Hypothalamus (tissue), 51 donors: Measurements from ENCODE around the gene MYO1A.
A peak's percentile ranks its signal among the peaks of the same experiment; 100 is the strongest.
"Not testable (repeated sequence)": the region's sequence is repeated elsewhere in the genome, so short reads cannot be mapped to it uniquely, and the experiment has no call there.

Experiments used
- DNase-seq, 51 donors: peaks; one replicate each; lab custom pipeline; 2025; lab: John Stamatoyannopoulos, UW

MYO1A gene

DNA sequence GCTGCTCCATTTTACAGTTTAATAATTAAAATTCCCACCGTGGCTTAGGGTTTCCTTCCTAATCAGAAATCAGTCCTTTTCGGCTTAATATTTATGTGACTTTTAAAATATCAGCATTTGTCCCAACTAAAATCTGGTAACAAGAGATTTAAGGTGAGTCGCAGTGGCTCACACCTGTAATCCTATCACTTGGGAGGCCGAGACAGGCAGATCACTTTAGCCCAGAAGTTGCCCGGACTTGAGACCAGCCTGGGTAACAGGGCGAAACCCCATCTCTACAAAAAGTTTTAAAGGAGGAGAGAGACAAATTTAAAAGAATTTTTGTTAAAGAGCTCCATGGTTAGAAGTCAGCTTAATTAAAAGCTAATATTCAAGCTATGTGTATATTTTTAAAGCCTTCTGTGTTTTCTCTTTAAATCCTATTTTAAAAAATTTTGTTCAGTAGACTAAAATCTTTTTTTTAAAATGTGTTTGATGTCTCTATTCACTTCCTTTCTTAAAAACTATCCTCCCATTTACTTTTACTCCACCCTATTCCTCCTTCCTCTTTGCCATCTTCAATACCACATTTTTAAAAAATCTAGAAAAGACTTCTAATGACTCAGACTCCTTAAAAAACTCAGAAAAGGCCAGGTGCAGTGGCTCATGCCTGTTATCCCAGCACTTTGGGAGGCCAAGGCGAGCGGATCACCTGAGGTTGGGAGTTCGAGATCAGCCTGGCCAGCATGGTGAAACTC lies 29.8 kb downstream of the MYO1A start:
- no peak for DNase-seq

DNA sequence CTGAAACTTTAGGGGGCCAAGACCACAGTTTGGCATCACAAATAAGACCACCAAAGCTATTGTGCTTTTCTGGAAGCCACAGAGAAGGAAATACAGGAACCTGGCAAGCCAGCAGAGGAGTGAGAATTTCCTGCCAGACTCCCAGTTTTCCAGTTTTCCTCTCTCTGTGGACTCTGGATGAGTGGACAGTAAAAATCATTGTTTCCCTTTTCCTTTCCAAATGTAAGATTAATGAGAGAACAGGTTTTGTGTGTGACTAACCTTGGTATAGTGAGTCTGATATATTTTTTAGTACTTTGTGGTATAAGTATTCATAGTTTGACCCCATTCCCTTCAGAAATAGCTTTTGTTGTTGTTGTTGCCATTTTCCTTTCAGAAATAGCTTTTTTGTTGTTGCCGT lies 31.0 kb downstream of the MYO1A start:
- DNase-seq: no peak

GRCh38 chr12:57018353-57018752 lies 31.6 kb downstream of the MYO1A start:
- not testable (repeated sequence) for DNase-seq

GRCh38 chr12:57016348-57016747 lies 33.6 kb downstream of the MYO1A start, which contains the start of gene TAC3:
Gene TAC3 (minus strand): TSS chr12:57016529. CDS start chr12:57015797, 732 bp downstream.
- no peak for DNase-seq

- DNase-seq: no peak
Observed at GRCh38 chr12:57012600-57013465, 37.1 kb downstream of the MYO1A start.

DNA sequence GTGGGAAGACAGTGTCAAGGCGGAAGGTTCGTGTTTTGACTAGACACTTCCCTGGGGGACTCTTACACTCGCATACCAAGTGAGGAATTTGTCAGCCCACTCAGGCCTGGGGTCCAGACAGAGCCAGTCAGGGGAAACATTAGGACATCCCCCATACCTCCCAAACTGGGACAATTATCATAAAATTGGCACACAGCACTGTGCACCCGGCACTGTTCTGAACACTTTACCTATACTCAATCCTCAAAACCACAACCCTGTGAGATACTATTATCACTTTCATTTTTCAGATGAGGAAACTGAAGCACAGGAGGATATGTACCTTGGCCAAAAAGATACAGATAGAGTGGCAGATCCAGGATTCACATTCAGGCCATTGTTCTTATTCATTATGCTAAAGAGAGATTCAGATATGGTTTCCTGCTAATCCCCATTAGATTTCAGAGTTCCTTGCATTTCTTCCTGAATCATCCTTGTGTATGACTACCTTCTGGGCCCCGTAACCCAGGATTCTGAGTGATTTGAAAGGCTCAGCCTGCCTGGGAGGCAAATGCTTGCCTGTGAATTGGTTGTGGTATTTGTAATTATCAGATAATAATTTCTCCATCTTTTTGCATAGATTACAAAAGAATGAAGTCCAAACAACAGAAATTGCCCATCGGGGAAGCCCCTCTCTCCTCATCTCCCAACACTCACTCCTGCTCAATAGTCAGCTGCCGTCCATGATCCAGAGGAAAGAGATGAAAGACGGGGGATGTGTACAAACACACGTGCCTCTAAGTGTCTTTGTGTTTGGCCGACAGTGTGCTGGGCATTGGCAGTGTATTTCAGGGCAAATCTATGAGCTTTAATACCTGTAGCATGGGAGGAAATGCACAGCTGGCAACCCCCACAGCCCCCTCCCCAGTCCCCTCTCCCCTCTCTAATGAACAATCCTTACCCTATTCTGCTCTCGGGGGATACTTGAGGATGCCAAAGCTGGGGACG lies 38.2 kb downstream of the MYO1A start:
- DNase-seq: no peak

DNA sequence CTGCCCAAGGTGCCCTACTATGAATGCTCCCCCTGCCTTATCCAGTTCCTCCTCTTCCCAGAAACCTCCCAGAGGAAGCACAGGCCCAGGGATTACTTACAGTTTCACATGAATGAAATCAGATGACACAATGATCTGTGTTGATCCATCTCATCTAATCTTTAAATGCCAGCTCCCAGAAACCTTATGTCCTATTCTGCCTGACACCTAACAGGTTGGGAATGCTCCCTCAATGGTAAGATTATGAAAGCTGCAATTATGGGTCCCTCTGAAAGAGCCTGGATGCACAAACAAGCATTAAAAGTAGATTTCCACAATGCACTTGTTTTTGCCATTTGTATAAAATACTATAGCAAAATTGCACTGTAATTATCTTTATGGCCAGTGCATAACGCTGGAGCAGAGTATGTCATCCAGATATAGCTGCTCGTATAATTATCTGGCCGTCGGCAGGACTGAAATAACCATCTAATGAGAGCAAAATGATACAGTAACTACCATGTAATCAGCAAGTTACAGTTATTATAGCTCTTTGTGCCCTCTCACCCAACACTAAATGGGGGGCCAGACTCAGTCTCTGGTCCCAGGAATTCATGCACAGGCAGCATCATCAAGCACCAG lies 39.2 kb downstream of the MYO1A start:
- no peak for DNase-seq

DNA sequence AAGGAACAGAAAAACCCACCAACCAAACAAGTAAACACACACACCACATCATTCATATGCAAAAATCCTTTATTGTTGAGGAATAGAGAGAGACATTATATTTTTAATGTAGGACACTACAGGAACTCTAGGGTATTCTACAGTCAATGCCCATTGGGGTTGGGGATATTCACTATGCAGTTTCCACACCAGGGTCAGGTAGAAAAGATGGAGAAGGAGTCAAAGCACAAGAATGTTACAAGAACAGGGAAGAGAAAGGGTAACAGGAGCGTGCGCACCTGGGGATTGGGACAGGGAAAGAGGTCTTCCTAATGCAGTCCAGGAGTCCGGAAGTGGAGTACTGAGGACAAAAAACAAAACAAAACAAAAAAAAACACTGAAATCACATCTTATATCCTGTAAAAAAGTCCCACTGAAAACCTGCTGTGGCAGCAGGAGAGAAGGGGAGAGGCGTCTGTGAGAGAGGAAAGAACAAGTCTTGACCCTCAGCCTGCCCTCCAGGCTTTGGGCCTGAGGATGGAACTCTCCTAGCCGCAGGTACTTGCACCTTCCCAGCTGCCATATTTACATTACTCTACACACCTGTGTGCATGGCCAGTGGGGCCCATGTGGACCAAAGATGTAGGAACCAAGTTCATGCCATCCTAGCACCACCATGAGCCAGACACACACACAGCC lies 39.8 kb downstream of the MYO1A start:
- DNase-seq: no peak

DNA sequence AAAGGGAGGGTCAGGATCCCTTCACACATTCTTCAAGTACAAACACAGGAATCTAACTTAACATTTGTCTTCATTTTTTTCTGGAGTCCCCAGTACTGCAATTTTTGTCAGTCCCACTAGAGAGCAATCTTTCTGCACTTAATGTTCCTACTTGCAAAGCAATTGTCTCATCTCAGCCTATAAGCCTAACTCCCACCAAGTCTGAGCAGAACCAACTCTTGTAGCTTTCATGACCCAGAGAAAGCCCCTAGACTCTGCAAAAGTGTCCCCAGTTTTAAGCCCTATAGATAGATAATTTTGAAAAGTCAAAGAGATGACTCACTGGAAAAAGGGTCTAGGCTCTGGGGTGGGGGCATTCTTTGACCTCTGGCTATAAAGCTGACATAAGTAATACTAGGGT lies 41.8 kb downstream of the MYO1A start:
- DNase-seq: peak in 1 of 51 donors; percentile 20

GRCh38 chr12:57006809-57007475 lies 43.0 kb downstream of the MYO1A start:
- no peak for DNase-seq

DNA sequence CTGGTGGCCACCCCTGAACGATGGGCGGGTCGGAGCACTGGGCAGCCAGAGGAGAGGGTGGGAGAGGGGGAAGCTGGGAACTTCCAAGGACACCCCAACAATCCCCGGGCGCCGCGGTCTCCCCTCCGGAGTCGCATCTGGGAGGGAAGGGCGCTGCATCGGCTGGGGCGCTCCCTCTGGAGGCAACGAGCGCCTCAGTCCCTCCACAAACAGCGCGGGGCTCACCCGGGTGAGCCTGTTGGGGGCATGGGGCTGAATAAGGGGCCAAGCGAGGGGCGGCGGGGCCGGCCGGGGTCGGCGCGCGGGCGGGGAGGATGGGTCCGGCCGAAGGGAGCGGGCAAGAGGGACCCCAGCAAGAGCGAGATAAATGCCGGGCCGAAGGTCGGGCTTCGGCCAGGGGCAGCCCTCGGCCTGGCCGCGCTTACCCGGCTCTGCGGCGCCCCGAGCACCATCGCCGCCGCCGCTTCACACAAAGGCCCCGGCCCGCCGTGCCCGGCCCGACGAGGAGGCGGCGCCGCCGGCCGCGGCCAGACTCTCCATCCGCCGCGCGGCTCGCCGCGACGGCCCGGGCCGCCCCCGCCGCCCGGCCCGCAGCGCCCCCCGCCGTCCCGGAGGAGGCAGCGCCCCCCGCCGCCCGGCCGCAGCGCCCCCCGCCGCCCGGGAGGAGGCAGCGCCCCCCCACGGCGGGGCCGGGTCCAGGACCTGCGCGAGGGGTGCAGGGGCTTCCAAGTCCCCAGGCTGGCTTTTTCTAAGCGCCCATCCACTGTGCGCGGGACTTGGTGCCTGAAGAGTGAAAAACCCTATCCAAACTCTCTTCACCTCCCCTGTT lies 43.7 kb downstream of the MYO1A start, which contains the start of gene ZBTB39:
Gene ZBTB39, minus strand, starts transcription at position 567 of the 829 bp plus-strand sequence. CDS start 1,629 bp downstream, outside the sequence.
- peak in 42 of 51 donors; percentile 5 to 76 (median 42) for DNase-seq

DNA sequence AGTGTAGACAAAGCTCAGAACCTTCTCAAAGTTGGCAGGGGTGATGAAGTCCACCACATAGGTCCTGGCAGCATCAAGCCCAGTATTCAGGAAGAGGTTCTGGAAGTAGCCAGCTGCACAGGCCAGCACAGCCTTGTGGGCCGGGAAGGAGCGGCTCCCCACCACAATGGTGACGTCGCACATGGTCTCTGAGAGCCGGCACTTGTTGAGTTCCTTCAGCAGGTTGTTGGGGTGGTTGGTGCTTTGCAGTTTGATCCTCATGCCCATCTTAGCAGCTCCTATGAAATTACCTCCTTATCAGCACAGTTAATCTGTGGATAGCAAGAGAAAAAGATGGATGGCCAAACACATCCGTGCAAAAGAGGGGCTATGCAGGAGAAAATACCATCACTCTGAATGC lies 45.3 kb downstream of the MYO1A start:
- DNase-seq: no peak

DNA sequence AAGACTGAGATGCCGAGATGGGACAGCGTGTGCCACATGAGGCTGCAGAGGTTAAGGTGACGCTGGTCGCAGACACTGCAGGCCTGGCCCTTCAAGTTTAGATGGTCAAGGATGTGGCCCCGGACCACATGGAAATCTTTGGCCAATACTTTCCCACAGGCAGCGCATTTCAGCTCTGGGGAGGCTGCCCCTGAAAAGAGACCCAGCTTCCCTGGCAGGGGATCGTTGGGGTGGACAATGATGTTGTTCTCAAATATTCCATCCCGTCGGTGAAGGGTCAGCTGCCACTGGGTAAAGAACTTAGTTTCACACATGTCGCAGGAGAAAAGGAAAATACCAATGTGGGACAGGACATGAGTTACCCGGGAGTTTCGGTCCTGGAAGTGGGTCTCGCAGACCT lies 46.5 kb downstream of the MYO1A start:
- DNase-seq: no peak

- DNase-seq: peak in 21 of 51 donors; percentile 1 to 49 (median 19)
Observed at GRCh38 chr12:57001448-57001906, 48.5 kb downstream of the MYO1A start.

- no peak for DNase-seq
Observed at GRCh38 chr12:57000393-57000792, 49.5 kb downstream of the MYO1A start.

DNA sequence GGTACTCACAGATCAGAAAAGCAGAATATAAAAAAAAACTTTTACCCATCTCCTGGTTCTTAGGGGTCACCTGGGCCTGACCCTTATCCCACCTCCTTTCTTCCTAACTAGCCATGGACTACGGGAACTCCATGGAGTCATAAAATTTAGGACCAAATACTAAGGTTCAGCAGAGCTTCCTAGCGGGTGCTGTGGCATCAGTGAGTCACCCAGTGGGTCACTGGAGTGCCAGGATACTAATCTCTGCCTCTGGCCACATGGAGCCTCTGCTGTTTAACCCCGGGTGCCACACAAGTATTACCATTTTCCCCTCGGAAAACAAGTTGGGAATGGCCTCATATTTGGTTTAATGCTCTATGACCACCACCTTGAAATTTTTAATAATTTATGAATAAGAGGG lies 50.5 kb downstream of the MYO1A start:
- no peak for DNase-seq

DNA sequence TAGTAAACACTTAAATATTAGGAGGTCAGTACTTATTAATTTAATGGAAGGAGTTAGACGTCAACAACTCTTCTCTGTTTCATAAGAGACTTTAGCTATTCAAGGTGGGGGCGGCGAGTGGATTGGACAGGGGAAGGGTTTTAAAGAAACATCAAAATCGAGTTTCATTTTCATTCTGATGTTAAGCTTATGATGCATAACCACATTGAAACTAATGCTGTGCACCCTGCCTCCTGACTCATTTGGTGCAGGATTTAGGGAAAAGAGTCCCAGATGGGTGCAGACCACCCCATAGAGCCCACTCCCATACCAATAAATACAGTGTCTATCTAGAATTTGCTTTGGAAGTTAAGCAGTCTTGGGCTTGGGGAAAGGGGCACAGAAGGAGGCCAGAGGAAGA lies 50.9 kb downstream of the MYO1A start:
- DNase-seq: no peak

DNA sequence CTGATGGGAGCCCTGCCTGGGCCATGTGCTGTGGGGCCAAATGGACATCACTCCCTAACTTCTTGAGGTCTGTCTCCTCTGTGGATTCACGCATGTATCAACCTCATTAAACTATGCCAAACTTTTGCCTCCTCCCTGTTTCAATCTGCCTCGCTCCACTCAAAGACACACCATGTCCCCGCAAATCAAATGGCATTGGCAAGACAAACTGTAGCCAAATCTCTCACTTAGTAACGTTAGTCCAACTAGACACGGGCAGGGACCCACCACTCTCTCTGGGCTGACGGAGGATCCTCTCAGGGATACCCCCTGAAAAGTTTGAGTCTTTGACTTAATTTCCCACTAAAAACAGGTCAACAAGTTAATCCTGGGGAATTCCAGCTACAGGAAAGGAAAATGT lies 51.6 kb downstream of the MYO1A start:
- no peak for DNase-seq
